Glomerular endothelial cell (primary cell): ENCODE data around the gene FIG4. TPM values are rescaled to one million over a fixed set of nuclear protein-coding genes. Genes with fewer than 3 reads are reported as not detected.
"Not testable (repeated sequence)": the region's sequence is repeated elsewhere in the genome, so short reads cannot be mapped to it uniquely, and the experiment has no call there.

Source experiments
- DNase-seq: peaks from one replicate; pipeline ENCODE4 v3.0.0-alpha.2; 2011; ENCODE audit warnings: low read depth, low spot score; ENCODE audit errors: extremely low read depth
- total RNA-seq: library from RNA; depleted of rRNA; stranded (reverse); fragments of >200 nt; gene quantifications from 2 replicates; pipeline ENCODE4 v1.2.3, GENCODE V29; 2015

Gene FIG4
- total RNA-seq, 1 donor from 2014 or later, result 12.8 TPM

DNA sequence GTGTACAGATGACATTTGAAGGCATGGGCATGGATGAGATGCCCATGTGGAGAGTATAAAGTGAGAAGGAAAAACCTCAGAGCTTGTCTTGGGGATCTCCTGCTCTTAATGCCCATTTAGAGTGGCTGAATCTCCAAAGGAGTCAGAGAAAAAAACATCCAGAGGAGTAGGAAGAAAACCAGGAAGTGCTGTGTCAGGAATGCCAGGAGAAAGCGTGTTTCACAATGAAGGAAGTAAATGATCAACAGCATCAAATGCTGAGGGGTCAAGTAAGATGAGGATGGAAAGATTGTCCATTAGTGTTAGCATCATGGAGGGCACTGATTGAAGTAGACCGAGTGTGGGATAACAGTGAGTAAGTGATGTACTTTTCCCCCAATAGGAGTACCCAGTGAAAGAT, 56.1 kb downstream of the FIG4 start:
- DNase-seq, result no peak

DNA sequence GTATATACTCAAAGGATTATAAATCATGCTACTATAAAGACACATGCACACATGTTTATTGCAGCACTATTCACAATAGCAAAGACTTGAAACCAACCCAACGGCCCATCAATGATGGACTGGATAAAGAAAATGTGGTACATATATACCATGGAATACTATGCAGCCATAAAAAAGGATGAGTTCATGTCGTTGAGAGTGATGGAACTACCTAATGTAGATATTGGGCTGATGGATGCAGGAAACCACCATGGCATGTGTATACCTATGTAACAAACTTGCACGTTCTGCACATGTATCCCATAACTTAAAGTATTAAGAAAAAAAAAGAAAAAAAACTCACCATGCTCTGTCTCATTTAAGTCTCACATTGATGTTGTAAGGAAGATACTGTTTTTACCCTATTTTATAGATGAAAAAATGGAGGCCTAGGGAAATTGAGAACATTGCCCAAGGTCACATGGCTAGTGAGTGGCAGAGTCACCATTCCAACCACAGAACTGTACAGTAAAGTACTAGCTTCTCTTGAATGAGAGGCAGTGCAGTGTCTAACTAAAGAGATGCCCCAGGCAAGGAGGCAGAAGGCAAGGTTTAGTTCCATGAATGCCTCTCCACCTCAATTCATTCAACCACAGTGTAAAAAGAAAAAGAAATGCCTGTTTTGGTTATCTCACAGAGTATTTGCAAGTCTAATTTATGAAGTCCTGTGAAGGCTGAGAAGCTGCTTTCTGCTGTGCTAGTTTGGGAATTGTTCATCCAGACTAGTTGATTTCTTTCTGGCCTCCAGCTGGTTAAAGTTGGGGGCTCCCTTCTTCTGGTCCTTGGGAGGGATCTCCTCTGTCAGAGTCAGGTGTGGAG, 68.2 kb downstream of the FIG4 start:
- no peak for DNase-seq

DNA sequence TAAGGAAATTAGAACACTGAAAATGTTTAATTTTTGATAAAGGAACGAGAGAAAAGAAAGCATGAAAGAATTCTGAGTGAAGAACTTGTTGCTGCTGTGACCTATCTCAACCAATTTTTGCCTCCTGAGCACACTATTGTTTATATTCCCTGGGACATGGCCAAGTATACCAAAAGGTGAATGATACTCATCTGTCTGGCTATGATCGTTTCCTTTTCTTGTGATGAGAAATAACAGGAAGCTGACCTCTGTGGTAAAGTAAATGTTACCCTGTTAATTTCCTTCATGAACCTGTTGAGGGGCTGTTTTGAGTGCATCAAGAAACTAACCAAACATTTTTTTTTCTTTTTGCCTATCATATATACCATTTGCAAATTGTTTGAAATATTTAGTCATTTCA, 69.1 kb downstream of the FIG4 start:
- no peak for DNase-seq

DNA sequence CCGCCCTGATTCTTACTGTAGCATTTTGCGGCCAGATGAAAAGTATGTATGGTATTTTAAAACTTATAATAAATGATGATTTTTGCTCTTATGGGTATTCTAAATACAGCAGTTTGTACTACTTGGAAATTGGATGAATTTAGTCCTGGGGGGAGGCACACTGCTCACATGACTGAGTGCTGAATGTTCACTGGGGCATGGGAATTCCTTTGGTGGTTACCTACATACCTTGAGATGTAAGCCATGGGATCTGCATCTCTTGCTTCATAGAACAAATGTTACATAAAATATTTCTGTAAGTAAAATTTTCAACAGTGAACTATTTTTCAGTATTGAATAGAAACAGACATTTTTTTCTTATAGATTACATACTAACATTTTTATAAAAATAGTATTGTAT, 71.1 kb downstream of the FIG4 start:
- no peak for DNase-seq

DNA sequence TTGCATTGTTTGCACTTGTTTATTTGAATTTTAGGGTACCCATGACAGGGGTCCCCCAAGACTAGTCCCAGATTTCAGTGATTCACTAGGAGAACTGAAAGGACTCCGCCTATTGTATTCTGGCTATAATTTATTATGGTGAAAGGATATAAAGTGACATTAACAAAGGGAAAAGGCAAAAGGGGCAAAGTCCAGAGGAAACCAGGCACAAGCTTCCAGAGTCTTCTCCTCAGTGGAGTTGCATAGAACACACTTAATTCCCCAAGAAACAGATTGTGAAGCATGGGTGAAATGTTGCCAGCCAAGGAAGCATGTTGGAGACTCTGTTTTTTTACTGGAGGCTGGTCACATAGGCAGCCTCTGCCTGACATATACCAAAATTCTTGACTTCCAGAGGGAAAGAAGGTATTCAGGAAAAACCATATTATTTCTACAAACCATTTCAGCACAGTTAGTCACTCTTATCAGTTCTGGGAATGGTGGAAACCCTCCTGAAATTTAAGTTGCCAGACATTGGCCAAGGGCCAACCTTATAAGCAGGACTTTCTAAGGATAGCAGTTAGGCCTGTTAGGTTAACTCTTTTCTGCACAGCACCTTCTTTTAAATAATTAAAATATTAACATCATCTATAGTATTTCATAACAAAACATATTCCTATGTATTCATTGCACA, 71.8 kb downstream of the FIG4 start:
- DNase-seq, result no peak

DNA sequence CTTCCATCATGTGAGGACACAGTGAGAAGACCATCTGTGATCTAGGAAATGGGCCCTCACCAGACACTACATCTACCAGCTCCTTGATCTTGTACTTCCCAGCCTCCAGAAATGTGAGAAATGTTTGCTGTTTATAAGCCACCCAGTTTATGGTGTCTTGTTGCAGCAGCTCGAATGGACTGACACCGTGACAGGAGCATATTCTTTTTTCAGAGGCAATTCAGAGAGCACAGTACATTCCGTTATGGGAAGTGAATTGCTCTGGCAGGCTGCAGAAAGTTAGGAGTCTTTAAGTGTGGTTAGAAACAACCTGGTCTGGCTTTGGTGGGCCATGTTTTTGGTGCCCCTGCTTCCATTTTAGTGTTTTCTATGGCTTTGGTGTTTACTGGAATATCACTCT, 75.1 kb downstream of the FIG4 start:
- DNase-seq, result no peak

DNA sequence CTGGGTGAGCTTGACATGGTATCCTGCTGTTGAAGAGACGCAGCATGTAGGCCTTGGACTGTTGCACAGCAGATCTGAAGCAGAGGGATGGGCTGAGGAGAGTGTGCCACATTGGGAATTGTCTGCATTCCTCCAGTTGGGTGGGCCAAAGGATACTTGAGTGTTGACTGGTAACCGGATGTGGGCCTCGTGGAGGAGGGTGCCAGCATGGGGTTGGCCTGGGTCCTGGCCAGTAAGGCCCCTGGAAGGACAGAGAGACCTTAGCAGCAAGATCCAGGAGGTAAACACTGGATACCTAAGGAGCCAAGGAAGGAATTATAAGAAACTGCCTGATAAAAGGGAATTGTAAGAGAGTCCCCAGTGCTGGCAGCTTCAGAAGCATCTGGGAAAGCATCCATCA, 76.9 kb downstream of the FIG4 start:
- no peak for DNase-seq

DNA sequence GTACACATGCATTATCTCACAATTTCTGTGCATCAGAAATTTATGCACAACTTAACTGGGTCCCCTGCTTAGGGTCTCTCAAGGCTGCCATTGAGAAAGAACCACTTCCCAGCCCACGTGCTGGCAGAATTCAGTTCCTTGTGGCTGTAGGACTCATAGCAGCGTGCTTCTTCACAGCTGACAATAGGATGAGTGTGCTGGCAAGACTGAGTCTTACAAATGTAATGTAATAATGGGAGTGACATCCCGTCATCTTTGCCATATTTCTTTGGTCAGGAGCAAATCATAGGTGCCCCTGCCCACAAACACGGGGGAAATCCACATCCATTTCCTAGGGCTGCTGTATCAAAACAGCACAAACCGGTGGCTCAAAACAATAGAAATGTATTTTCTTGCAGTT, 77.4 kb downstream of the FIG4 start:
- DNase-seq, result no peak

DNA sequence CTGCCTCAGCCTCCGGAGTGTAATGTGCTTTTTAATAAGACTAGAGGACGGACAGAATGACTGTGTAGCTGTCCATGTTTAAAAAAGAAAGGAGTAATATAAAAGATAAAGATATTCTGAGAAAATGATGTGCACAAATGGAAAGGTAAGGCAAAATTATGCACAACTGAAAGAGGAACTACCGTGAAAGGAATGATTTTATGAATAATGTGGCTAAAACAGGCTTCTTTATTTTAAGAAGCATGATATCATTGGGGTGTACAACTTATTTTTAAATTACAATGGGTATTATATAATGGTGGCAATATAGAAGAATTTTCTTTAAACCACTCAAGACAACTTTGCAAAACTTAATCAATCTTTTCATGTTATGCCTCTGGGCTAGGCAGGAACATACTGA, 78.1 kb downstream of the FIG4 start:
- no peak for DNase-seq

DNA sequence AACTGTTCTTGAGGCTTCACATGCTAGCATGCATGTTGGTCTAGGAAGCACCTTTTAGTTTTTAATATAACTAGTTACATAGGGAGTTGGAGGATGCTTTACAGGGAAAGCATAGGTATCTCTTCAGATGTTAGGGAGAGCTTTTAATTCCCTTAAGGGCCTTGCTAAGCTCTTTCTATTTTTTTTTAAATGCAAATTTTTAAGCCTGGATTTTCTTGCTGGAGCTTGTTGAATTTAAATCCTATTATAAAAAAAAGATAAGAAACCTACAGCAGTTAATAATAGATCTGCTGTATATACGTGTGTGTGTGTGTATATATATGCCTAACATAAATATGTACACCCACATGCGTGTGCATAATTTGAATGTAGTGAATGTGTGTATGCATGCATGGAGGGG, 79.0 kb downstream of the FIG4 start:
- no peak for DNase-seq

DNA sequence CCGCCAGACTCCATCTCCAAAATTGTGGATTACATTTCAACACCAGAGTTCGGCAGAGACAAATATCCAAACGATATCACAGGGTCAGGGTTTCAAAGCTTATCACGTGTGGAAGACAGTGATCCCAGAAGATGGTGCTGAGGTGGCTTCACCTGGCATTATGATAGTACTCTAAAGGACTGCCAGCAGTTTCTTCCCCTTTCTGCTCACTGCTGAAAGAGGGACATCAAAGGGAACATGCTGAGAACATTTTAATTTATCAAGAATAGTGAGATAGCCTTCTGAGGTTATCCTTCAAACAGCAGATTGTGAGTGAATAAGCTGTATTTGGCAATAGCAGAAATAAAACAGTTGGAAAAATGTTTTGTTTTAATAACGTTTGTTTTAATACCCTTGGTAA, 79.7 kb downstream of the FIG4 start:
- DNase-seq, result no peak

DNA sequence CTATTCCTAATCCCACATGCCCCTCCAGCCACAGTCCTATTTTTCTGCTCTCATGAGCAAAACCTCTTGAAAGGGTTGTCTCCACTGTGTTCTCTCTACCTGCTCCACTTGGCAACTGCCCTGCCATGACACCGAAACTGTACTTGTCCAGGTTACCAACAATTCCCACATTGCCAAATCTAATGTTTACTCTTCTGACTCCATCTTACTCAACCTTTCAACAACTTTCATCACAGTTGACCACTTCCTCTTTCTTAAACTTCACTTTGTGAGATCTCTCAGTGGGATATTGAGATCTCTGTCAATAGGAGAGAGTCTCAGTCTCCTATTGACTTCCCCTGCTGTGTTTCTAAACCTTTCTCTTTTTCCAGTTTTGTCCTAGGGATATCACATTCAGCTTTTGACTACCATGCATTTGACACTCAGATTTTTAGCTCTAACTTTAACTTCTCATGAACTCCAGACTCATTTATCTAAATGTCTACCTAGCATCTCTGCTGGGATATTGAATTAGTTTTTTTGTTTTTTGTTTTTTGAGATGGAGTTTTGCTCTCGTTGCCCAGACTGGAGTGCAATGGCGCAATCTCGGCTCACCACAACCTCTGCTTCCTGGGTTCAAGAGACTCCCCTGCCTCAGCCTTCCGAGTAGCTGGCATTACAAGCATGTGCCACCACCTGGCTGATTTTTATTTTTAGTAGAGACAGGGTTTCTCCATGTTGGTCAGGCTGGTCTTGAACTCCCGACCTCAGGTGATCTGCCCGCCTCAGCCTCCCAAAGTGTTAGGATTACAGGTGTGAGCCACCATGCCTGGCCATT, 81.1 kb downstream of the FIG4 start:
- not testable (repeated sequence) for DNase-seq

DNA sequence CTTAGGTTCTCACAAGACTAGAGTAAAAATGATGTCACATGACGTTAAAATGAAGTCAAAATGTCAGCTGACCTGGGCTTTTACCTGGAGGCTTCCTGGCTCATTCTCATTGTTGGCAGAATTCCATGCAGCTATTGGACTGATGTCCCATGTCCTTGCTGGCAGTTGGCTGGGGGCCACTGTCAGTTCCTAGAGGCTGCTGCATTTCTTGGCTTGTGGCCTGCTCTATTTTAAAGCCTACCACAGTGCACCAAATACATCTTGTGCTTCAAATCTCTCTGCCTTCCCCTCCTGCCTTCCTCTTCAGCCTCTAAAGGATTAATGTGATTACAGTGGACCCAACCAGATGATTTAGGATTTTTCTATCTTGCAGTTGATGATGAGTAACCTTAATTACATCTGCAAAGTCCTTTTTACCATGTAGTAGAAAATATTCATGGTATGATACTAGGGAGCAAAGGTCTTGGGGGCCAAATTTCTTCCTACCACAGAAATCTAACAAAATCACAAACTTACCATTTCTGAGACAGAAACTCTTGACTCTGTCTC, 81.9 kb downstream of the FIG4 start:
- no peak for DNase-seq

DNA sequence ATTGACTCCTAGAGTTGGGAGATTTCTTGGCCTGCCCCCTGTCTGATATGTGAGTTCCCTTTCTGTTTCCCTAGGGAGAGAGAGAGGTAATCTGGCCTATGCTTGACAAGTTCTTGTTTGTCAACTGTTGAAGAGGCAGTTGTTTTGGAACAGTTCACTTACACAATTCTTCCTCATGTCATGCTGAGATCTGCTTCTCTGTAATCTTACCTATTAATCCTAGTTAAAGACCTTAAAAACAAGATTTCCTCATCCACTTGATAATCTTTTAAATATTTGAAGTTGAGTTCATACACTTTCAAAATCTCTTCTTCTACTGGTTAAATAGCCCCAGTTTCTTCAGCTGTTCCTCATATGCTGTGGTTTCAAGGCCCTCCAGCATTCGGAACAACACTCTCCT, 89.9 kb downstream of the FIG4 start:
- DNase-seq, result no peak

DNA sequence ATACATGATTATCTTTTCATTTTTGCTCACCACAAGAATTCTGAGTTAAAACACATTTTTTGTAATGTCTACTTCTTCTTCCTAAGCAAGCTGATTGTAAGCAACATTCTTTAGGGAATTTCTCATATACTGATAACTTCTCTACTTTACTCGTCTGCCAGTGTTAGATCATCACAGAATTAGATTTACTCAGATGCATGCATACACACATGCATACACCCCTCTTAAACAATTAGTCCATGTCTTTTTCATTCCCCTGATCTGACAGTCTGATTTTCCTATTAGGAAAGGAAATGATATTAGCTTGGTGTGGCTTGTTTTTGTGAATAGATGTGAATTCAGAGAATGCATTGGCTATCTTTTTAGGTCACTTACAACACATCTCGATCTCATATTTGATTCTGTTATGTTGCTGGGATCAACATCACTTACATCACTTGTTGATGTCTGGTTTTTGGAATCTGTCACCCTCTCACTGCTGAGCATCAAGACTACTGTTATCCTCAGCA, 91.4 kb downstream of the FIG4 start:
- no peak for DNase-seq

DNA sequence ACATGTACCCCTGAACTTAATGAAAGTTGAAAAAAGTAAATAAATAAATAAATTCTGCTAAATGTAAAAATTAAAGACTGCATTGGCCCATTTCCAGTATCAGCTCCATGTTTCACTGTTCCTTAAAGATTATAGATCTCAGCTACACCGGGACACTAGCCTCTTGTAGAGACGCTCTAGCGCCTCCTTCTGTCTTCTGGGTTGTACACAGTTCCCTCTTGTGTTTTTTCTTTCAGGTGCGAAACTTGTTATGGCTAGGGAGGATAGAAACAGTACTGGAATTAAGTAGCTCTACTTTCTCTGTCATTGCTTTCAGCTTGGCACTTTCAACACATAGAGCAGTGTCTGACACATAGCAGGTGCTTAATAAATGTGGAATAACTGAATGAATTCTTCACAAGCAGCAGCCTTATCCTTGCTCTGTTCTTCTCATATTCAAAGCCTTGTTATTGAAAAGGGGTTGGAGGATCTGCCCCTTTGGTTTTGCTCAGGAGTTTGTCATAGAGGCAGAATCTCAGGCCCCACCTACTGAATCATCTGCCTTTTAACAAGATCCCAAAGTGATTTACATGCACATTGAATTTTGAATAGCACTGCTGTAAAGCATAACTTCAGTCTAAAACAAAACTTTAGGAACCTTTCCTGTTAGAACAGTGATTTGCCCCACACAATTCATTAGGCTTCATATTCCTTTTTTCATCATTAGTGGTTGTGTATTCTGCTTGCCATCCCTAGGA, 92.3 kb downstream of the FIG4 start:
- DNase-seq, result no peak

DNA sequence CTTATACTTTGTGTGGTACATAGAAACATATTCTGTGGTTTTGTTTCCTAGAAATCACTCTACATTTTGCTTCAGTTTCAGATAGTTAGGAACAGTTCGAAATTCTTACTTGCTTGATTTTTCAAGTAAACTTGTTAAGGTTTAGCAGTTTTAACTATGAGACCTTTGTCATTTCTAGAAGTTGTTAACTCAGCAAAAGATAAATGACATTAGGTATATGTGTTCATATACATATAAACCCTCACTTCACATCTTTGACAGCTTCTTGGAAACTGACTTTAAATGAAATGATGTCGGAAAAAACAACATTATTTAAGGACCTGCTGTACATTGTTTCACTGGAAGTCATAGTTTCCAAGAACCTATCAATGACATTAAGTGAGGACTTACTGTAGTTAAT, 96.2 kb downstream of the FIG4 start:
- DNase-seq, result no peak

DNA sequence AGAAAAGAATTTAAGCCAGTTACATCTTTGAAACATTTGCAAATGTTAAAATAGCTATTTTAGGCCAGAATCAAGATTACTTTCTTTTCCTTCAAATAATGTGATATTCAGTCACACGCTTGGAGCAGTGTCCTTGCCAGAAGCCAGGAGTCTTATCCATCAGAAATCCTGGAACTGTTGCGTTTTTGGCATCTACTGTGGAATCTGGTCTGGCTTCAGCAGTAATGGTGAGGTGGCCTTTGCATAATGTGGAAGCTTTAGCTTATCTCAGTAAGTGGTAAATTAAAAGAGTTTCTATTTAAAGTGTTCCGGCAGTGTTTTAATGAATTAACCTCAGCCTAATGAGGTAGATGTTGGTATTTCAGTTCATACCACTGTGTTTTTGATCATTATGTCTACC, 97.6 kb downstream of the FIG4 start:
- DNase-seq, result no peak

DNA sequence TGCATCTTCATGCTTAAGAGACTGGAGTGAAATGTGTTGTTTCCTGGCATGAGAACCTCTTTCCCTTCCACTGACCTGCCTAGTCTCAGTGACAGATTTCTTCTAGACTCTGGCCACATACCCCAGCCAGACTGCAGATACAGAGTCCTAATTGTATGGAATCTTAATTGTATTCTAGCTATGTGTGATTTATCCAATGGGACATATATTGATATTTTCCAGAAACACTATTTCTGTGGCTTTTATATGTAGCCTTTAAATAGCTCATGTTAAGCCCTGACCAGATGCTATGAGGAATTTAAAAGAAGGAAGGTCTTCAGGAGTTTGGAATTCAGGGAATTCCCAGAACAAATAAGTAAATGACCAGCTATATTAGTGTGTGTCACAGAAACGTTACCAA, 99.0 kb downstream of the FIG4 start:
- no peak for DNase-seq

DNA sequence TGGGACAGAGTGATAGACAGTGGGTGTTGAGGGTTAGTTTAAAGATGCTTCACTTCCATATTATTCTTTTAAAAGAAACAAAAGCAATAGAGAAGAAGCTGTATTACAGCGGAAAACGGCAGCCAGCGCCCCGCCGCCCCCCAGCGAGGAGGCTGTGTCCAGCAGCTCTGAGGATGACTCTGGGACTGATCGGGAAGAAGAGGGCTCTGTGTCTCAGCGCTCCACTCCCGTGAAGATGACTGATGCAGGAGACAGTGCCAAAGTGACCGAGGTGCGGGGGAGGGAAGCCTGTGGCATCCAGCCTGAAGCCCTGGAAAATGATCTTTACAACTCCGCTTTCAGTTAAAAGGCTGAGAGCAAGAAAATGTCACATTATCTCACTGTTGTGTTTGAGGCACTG, 100.2 kb downstream of the FIG4 start:
- no peak for DNase-seq
